HG02840 (cell line): Measurements from ENCODE around the gene HECW1.
"Not testable (repeated sequence)": the region's sequence is repeated elsewhere in the genome, so short reads cannot be mapped to it uniquely, and the experiment has no call there.

Experiments
- ATAC-seq: cut with Tn5 transposase; IDR thresholded peaks from one replicate; pipeline ENCODE4 v1.9.1; 2021; ENCODE audit warnings: mild to moderate bottlenecking, moderate library complexity, moderate number of reproducible peaks; ENCODE audit not compliant: unreplicated experiment, low FRiP score

The HECW1 gene

GRCh38 chr7:43337811-43338210 lies 225.4 kb downstream of the HECW1 start:
- ATAC-seq: no peak

GRCh38 chr7:43341132-43341531 lies 228.7 kb downstream of the HECW1 start:
- ATAC-seq: no peak

DNA sequence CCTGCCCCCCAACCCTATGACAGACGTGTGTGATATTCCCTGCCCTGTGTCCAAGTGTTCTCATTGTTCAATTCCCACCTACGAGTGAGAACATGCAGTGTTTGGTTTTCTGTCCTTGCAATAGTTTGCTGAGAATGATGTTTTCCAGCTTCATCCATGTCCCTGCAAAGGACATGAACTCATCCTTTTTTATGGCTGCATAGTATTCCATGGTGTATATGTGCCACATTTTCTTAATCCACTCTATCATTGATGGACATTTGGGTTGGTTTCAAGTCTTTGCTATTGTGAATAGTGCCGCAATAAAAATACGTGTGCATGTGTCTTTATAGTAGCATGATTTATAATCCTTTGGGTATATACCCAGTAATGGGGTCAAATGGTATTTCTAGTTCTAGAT lies 231.0 kb downstream of the HECW1 start:
- not testable (repeated sequence) for ATAC-seq

GRCh38 chr7:43345696-43346095 lies 233.2 kb downstream of the HECW1 start:
- ATAC-seq: not testable (repeated sequence)

DNA sequence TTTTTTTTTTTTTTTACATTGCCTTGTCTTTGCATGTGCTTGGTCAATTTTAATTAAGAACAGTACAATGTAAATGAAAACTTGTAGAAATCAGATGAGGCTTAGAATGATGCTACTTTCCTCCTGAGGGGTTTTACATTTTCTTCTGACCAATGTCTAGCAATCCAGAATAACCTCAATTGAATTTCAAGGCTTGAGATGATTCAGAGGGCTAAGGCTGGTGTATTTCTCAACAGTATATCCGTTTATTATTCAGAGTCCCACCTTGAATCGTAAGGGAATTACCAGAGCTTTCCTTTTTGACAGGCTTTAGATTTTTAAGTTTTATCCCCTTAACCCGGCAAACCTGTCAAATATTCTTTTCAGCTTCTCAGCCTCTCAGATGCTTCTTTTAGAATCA lies 239.2 kb downstream of the HECW1 start:
- no peak for ATAC-seq

DNA sequence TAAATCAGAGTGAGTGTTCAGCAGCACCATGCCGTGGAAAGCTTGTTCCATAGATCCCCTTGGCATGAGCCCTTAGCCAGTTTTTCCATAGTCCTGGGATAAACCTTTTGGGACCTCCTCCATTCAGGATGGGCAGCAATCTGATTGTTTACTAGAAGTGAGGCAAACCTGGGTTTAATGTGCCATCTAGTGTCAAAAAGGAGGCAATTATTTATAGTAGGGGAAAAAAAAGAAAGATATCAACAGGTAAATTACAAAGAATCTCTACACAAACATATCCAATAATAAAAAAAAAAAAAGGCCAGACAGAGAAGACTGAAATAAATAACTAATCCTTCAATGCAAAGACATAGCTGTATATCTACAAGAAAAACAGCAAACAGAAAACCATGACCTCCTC lies 241.5 kb downstream of the HECW1 start:
- no peak for ATAC-seq

DNA sequence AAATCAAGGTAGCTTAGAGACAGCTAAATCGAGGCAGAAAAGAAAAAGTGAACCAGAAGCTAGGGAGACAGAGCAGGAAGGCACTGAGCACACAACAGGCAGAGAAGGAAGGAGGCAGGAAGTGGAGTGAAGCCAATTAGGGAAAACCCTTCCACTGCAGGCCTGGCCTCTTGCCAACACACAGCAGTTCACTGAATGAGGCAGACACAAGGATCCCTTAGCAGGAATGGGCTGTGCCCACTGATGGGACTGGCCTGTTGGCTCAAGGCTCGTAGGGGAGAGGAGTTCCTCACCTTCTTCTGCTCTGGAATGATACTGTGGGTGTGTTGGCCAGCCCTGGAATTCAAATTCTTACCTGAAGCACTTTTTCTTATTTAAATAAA lies 250.2 kb downstream of the HECW1 start:
- no peak for ATAC-seq

- ATAC-seq: no peak
These were observed 250.8 kb downstream of the HECW1 start for GRCh38 chr7:43363035-43363791.

- no peak for ATAC-seq
These were observed 251.9 kb downstream of the HECW1 start for GRCh38 chr7:43364391-43364790.

DNA sequence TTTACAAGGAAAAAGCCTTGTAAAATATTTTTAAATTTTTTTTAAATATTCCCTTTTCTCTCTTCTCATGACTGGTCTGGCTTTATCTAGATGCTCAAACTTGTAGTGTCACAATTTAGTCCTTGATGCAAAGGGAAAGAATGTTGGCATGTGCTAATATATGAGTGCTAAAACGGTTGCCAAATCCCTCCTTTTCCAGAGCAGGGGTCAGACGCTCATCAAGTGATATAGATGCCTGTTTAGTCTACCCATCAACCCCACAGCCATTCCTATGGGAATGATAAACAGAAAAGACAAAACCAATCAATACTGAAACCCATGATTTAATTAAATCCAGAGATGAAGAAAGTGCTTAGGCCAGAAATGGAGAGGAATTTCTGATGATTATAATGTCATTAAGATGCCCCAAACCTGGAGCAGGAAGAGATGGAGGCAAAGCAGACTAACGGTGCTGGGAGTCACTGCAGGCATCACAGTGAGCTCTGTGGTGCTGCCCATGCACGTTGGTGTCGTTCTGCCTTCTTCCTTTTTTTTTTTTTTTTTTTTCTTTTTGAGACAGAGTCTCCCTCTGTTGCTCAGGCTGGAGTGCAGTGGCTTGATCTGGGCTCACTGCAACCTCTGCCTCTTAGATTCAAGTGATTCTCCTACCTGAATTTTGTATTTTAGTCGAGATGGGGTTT lies 260.4 kb downstream of the HECW1 start:
- no peak for ATAC-seq

GRCh38 chr7:43377196-43377960 lies 264.9 kb downstream of the HECW1 start:
- no peak for ATAC-seq

DNA sequence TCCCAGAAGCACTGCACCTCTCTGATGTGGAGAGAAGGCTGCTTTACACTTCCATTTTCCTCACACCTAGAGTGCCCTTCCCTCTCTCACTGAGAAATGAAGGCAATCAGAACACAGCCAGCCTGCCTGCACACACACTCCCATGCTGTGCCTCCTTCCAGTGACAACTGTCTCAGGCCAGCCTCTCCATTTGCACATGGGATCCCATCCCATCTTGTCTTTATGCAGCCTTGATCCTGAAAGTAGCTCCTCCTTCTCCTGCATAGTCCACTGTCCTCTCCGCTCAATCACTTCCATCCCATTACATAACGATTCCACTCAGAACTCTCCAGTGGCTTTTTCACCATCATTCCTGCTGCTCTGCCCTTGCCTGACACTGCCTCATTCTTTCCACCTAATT lies 266.8 kb downstream of the HECW1 start:
- no peak for ATAC-seq

GRCh38 chr7:43384616-43385308 lies 272.3 kb downstream of the HECW1 start:
- ATAC-seq: no peak

DNA sequence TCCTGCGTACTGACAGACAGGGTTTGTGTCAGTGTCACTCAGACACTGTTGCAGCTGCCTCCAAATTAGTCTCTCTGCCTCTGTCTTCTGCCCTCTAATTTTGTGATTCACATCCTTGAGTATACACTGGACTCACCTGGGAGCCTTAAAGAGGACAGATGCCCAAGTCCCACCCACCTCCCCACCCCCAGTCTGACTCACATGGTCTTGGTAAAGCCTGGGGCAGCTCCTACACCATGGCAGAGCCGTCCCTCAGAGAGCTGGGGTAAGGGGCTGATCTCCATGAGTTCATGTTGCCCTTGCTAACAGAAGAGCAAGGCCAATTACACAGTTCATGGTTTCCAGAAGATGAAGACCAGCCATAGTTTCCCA lies 272.8 kb downstream of the HECW1 start:
- ATAC-seq: no peak

DNA sequence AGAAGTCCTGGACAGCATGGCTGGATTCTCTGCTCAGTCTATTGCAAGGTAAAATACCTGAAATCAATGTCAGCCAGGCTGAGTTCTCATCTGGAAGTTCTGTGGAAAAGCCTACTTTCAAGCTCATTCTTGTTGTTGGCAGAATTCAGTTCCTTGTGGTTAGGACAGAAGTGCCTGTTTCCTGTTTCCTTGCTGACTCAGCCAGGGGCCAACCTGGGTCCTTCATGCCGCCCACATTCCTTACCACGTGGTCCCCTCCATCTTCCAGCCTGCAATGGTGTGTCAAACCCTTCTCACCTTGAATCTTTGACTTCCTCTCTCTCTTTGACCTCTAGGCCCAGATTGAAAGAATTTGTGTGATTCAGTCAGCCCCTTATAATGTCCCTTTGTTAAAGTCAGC lies 273.4 kb downstream of the HECW1 start:
- ATAC-seq: no peak

DNA sequence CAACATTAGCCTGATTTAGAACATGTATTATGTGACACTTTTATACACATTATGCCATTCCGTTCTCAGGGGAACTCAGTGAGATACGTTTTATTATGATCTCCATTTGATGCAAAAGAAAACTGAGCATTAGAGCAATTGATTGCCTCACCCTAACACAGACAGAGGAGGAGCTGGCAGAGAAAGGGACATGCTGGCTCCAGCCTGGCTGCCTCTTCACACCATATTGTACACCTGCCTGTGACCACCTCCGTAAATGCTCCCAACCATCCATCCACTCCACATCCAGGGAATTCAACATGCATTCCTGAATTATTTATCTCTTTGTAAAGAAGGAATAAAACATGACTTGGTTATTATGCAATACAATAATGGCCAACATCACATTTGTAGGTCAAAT lies 275.5 kb downstream of the HECW1 start:
- ATAC-seq: no peak

DNA sequence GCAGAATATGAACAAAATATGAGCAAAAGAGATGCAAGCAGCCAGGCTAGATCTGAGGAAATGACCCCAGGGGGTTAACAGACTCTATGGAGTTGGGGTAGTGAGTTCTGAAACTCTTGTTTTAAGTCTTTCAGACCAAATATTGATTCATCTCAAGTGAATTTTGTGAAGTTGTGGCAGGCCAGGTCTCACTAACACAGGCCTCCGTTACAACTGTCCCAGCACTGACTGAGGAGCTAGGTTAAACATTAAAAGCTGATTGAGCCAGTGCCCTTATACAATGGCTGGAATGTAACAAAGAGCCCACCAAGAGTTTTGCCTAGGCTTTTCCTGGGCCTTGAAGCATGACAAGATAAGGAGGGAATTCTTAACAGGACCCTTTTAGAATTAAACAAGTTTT lies 278.1 kb downstream of the HECW1 start:
- no peak for ATAC-seq

GRCh38 chr7:43391518-43391917 lies 279.1 kb downstream of the HECW1 start:
- ATAC-seq: no peak

- no peak for ATAC-seq
These were observed 280.3 kb downstream of the HECW1 start for GRCh38 chr7:43392638-43393330.

DNA sequence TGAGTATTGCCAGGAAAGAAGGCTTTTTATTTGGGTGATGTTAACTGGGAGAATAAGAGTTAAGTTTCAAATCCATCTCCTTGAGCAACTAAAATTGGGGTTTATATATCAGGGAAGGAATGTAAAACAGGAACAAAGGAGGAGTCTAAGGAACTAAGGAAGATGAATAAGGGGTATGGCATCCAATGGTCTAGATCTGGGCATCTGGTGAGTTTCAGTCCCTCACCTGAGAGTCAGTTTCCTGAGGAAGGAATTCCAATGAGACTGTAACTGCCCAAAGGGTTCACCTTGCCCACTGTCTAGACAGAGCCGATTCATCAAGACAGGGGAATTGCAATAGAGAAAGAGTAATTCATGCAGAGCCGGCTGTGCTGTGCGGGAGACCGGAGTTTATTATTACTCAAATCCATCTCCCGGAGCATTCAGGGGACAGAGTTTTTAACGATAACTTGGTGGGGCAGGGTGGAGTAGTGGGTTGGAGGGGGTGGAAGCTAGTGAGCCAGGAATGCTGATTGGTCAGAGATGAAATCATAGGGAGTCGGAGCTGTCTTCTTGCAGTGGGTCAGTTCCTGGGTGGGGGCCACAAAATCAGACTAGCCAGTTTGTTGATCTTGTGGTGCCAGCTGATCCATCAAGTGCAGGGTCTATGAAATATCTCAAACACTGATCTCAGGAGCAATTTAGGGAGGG lies 282.1 kb downstream of the HECW1 start:
- ATAC-seq: no peak
